ENCODE data around the gene CAMTA2. TPM values are rescaled to one million over a fixed set of nuclear protein-coding genes. Genes with fewer than 3 reads are reported as not detected.
"Not testable (repeated sequence)": the region's sequence is repeated elsewhere in the genome, so short reads cannot be mapped to it uniquely, and the experiment has no call there.

The CAMTA2 gene
- total and polyA plus RNA-seq, 7 donors = 9.9 to 64.5 (median 24.6) TPM

DNA sequence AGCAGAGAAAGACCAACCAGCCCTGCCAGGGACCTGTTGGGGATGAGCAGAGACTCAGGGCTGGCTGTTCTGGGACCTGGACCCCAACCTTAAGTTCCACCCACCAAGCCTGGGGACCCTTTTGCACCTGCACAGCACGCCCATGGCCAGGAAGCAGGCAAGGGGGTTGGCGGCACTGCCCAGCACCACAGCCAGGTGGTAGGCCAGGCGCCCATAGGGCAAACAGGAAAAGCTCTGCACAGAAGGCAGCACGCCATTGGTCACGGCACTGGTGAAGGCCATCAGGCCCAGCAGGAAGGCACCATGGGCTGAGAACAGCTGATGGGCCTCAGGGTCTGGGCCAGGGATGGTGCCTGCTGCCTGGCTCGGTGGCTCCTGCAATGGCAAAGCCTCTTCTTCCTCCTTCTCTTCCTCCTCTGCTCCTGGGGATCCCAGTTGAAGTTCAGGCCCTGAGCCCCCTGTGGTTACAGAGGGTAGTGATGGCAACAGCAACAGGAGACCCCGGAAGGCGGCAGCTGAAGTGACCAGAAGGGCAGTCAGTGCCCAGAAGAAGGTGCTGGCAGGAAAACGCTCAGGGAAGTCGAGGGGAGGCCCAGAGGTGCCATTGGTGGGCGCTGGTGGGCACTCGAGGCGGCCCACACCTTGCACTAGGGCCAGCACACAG is 46.0 kb upstream of the CAMTA2 start:
- no peak overlapping the region for H3K4me3 ChIP-seq
- no peaks in the 10 kb centered on the region for H3K9me3 ChIP-seq
- 86 to 92% methylated on average over 13 of the region's 13 CpGs for WGBS, 2 donors
- peaks cover 4 to 22% (median 6%) of the 10 kb centered on the region in 3 donors for H3K27me3 ChIP-seq
- TF ChIP-seq POLR2A (IDR thresholded peaks at IDR 0.05) = no peak
- no peak for TF ChIP-seq CTCF (IDR thresholded peaks at IDR 0.05)
- no peak for TF ChIP-seq EP300 (IDR thresholded peaks at IDR 0.05)
- no peak for TF ChIP-seq POLR2AphosphoS5 (IDR thresholded peaks at IDR 0.05)
- no peaks in the 10 kb centered on the region for H3K36me3 ChIP-seq
- intact Hi-C loops (cut with DNase I) = no loop called here
- no peak for DNase-seq
- H3K4me1 ChIP-seq = peaks cover 0 to 16% (median 8%) of the 10 kb centered on the region in 4 donors
- H3K27ac ChIP-seq = no peak overlapping the region

DNA sequence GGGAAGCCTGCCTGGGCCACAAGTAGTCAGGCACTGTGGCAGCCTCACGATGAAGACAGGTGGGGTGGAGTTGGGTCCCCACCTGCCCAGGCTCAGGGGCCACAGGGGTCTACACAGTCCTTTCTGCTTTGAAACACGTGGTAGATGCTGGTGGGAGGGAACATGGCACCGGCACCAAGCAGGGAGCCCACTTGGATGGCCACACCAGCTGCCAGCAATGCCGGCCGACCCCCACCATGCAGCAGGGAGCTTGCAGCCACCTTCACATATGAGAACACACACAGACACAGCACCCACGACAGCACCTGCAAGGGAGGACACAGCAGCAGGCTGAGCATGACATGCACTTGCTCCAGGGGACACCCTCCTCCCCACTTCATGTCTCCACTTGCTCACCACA is 45.4 kb upstream of the CAMTA2 start:
- peaks cover 0 to 16% (median 8%) of the 10 kb centered on the region in 4 donors for H3K4me1 ChIP-seq
- 92% methylated on average over 6 of the region's 6 CpGs for WGBS, 2 donors
- no peaks in the 10 kb centered on the region for H3K36me3 ChIP-seq
- no peaks in the 10 kb centered on the region for H3K9me3 ChIP-seq
- DNase-seq = no peak
- intact Hi-C loops (cut with DNase I) = no loop called here
- TF ChIP-seq CTCF (IDR thresholded peaks at IDR 0.05) (no peak), POLR2A (IDR thresholded peaks at IDR 0.05) (no peak), POLR2AphosphoS5 (IDR thresholded peaks at IDR 0.05) (no peak), EP300 (IDR thresholded peaks at IDR 0.05) (no peak)
- H3K27ac ChIP-seq = no peak overlapping the region
- H3K27me3 ChIP-seq = peaks cover 4 to 22% (median 6%) of the 10 kb centered on the region in 3 donors
- no peak overlapping the region for H3K4me3 ChIP-seq

DNA sequence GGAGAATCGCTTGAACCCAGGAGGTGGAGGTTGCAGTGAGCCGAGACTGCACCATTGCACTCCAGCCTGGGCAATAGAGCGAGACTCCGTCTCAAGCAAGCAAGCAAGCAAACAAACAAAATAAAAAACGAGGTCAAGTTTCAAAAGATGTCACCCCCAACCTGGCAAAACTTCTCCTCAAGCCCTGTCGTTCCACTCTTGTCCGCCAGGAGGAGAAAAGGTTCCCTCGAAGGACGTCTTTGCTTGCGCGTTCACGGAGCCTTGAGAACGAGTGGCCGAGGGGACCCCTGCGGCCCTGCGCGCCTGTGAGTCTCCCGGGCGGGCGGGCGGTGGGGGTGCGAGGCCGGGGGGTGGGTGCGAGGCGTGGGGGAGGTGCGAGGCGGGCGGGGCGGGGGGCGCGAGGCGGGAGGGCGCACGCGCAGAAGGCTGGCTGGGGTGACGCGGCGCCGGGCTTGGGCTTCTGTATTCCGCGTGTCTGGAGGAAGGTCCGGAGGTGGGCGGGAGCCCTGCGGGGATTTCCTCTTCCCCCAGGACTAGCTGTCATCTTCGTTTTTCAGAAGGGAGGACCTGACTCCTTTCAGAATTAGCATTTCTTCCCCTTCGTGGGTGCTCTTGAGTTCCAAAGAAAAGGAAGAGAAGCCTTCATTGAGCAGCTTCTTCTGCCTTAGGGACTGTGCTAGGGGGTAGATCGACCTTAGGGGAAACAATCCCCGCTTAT is 44.0 kb upstream of the CAMTA2 start:
- peak overlapping the region; percentile 24 to 56 (median 50) for H3K4me3 ChIP-seq
- peak; percentile 90 for DNase-seq
- H3K4me1 ChIP-seq = peaks cover 0 to 16% (median 8%) of the 10 kb centered on the region in 4 donors
- H3K27ac ChIP-seq = peak overlapping the region; percentile 3 to 62 (median 45)
- TF ChIP-seq POLR2AphosphoS5 (IDR thresholded peaks at IDR 0.05) = peak in 2 of 4 donors; percentile 11 to 41
- peak; percentile 67 to 87 (median 82) for TF ChIP-seq CTCF (IDR thresholded peaks at IDR 0.05)
- TF ChIP-seq POLR2A (IDR thresholded peaks at IDR 0.05) = no peak
- 2 to 4% methylated on average over 48 of the region's 48 CpGs for WGBS, 2 donors
- intact Hi-C loops (cut with DNase I) = loop anchor here (1.0 to 2.0 kb wide), 2 partner anchors 31 to 33 kb away; no protein-coding TSS in a partner anchor
- no peaks in the 10 kb centered on the region for H3K9me3 ChIP-seq
- H3K27me3 ChIP-seq = peaks cover 4 to 22% (median 6%) of the 10 kb centered on the region in 3 donors
- no peaks in the 10 kb centered on the region for H3K36me3 ChIP-seq

GRCh38 chr17:5030168-5030567 is 42.7 kb upstream of the CAMTA2 start:
- WGBS, 2 donors = 92 to 95% methylated on average over 2 of the region's 2 CpGs
- not testable (repeated sequence) for H3K4me3 ChIP-seq, H3K36me3 ChIP-seq, H3K4me1 ChIP-seq, DNase-seq, H3K27ac ChIP-seq, H3K9me3 ChIP-seq
- peaks cover 0 to 11% (median 2%) of the 10 kb centered on the region in 3 donors for H3K27me3 ChIP-seq
- intact Hi-C loops (cut with DNase I) = loop anchor here (2.0 kb wide), 1 partner anchor 31 kb away; no protein-coding TSS in a partner anchor

DNA sequence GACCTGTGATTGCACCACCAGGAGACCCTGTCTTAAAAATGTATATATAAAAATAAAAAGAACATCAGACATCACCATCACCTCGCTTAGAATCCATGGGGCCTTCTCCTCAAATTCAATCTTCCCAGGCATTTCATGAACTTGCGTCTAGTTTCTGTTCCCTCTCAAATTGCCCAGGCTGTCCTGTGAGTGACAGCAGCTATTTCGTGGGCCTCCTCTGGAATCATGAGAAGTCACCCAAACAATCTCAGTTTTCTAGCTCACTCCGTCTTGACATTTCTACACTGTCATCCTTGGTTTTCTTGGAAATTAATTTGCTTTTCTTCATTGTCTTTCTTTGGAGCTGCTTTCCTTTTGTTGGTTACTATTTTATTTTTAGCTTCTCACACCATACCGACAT is 40.4 kb upstream of the CAMTA2 start:
- DNase-seq = no peak
- intact Hi-C loops (cut with DNase I) = no loop called here
- peaks cover 0 to 8% (median 2%) of the 10 kb centered on the region in 4 donors for H3K4me1 ChIP-seq
- peaks cover 0 to 17% (median 14%) of the 10 kb centered on the region in 4 donors for H3K36me3 ChIP-seq
- TF ChIP-seq POLR2A (IDR thresholded peaks at IDR 0.05) = no peak
- TF ChIP-seq POLR2AphosphoS5 (IDR thresholded peaks at IDR 0.05) = no peak
- TF ChIP-seq CTCF (IDR thresholded peaks at IDR 0.05) = no peak
- TF ChIP-seq EP300 (IDR thresholded peaks at IDR 0.05) = no peak
- H3K27ac ChIP-seq = no peak overlapping the region
- H3K27me3 ChIP-seq = no peaks in the 10 kb centered on the region
- WGBS, 2 donors = 76 to 79% methylated on average over 5 of the region's 5 CpGs
- H3K4me3 ChIP-seq = no peak overlapping the region
- no peaks in the 10 kb centered on the region for H3K9me3 ChIP-seq

All from sigmoid colon (tissue), 7 donors.